GM18909 (cell line): ENCODE results near the gene ZNF558.

Experiments
- ATAC-seq: cut with Tn5 transposase; IDR thresholded peaks from one replicate; pipeline ENCODE4 v1.9.1; 2021; ENCODE audit warnings: mild to moderate bottlenecking; ENCODE audit not compliant: unreplicated experiment, poor library complexity

ZNF558 gene

DNA sequence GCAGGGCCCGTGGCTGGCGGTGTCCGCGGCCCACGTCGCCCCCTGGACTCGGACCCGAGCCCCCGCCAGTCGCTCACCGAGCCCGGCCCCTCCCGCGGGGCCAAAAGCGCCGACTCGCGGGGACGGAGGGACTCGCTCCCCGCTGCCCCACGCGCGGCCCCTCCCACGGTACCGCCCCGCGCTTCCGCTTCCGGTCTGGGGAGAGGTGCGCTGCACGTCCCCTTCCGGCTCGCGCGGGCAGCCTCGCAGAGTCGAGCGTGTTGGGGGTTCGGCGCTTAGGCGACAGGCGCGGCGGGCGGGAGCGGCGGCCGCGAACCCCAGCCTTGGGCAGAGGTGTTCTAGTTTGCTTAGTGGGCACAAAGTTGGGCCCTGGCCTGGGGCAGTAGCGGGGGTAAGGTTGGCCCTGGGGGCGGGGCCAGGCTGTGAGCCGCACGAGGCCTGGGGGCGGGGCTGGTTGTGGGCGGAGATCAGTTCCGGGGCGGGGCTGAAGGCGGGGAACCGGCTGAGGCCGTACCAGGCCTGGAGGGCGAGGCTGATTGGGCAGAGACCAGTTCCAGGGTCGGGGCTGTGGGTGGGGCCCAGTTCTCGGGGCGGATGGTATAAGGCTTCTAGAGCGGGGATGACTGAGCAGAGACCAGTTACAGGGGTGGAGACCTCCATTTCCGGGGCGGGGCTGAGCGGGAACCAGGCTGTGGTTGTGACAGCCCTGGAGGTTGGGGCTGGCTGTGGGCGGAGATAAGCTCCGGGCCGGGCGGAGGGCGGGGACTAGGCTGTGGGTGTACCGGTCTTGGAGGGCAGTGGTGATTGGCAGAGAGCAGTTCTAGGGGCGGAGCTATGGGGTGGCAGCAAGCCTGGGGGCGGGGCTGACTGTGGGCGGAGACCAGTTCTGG lies at the start of gene ZNF558, which contains the start of gene MBD3L1:
TSS of gene ZNF558 (minus strand) at position 173 of the 890 bp plus-strand sequence. CDS start 9,645 bp downstream, outside the sequence.
TSS of gene MBD3L1 (plus strand) at position 246 of the 890 bp plus-strand sequence. CDS start 10,302 bp downstream, outside the sequence.
- ATAC-seq = peak; percentile 83

DNA sequence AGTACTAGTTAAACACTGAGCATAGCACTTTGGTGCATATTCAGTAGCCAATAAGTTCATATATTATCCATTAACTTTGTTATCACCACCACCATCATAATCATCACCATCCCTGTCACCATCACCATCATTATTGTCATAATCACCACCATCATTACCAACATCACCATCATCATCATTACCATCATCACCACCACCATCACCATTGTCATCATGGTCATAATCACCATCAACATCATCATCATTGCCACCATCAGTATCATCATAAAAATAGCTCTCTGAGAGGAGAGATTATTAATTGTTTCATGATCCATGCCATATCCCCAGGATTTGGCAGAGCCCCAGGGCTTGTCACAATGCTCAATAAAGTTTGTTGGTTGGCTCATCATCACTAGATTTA lies 49.4 kb upstream of the ZNF558 start:
- ATAC-seq = no peak

DNA sequence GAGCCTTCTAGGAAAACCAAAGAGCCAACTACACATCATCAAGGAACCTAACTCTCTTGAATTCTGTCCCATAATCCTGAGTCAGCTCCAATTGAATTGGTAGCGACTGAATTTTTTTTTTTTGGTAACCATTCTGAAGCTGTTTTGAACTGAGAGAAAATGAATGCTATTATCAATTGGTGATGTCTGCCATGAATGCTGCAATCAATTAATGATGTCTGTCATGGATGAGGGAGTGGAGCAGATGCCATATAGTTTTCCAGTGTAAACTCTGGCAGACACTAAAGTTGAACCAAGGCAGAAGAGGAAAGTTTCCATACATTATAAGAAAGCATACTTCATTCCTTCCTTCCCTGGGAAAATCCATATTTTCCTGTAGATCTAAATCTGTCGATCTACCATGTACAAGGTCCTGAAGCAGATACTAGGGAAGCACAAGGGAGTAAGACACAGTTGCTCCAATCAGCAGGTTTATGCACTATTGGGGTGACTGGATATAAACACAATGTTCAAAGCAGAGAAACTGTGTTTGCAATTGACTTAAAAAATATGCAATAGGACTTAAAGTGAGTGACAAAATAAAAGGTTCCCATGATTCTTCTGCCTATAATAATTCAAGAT lies 48.9 kb upstream of the ZNF558 start:
- no peak for ATAC-seq

DNA sequence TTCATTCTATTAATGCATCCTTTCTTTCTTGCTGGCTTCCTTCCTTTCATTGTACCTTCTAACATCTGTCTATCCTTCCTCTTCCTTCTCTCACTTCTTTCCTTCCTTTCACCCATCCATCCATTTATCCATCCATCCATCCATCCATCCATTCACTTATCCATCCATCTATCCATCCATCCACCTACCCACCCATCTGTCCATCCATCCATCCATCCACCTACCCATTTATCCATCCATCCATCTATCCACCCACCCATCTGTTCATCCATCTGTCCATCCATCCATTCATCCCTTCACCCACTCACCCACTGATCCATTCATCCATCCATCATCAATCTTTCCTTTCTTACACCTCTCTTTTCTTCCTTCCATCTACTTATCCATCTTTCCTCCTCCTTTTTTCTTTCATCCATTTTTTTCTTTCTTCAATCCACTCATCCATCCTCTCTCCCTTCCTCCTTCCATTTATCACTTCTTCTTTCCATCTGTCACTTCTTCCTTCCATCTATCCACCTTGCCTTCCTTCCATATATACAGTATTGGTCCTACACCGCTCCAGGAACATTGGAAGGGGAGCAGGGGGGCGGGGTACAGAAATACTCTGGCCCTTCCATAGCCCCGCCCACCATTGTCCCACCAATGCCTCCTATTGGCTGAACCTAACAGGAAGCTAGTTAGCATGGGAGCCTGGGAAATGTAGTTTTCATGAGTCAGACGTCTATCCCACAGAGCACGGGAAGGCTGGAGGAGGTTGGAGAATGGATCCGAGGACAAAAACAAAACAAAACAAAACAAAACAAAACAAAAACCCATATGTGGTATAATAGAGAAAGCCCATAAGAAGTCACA lies 46.0 kb upstream of the ZNF558 start:
- no peak for ATAC-seq

DNA sequence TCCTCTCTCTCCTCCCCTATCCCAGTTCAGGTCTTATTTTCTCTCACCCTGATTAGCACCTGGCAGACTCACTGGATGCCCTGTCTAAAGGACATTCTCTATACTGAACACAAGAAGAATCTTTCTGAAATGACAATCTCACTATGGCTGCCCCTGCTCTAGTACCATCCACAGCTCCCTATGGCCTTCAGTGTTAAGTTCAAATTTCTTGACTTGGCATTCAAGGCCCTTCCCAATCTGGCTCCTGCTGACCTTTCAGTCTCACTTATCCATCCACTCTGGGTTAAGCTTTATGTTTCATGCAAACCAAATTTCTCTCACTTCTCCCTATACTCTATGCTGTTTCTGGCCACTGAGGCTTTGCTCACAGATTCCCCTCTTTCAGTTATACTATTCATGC lies 34.2 kb upstream of the ZNF558 start:
- ATAC-seq = no peak

DNA sequence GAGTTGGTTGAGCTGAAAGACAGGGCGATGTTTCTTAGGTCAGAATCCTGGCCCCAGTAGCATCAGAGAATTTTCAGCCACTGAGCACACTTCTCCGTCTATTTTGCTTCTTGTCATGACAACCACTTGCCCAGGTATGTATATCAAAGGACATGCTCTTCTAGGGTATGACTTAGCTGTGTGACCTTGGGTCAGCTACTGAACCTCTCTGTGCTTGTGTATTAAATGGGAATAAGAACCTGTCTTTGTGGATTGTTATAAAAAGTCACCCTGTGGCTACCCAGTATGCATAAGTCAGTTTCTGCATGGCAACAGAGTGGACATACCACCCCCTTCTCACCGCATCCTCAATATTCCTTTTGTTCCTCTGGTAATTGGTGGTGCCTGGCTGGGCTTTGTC lies 26.2 kb upstream of the ZNF558 start:
- no peak for ATAC-seq

DNA sequence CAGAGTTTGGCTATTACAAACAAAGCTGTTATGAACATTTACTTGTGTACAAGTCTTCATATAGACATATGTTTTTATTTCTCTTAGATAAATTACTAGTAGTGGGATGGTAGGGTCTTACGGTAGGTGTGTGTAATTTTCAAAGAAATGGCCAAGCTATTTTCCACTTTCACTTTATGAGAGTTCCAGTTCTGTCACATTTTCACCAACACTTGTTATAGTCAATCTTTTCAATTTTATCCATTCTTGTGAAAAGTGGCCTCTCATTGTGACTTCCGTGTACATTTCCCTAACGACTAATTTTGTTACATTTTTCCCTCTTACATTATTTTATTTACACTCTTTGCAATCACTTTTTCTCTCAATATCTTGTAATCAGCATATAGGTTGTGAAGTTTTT lies 18.4 kb upstream of the ZNF558 start:
- ATAC-seq = no peak

DNA sequence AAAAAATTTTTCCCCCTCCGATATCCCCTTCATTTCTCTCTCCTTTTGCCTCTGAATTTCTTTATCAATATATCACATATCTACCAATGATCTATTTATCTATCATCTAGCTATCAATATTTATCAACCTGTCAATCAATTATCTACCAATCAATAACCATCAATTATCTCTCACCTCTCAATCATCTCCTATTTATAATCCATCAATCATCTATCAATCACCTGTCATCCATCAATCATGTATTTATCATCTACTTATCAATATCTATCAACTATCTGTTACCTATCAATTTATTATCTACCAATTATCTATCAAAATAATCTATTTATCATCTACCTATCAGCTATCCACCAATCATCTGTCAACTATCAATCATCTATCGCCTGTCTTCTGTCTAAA lies 17.1 kb upstream of the ZNF558 start:
- ATAC-seq = no peak

DNA sequence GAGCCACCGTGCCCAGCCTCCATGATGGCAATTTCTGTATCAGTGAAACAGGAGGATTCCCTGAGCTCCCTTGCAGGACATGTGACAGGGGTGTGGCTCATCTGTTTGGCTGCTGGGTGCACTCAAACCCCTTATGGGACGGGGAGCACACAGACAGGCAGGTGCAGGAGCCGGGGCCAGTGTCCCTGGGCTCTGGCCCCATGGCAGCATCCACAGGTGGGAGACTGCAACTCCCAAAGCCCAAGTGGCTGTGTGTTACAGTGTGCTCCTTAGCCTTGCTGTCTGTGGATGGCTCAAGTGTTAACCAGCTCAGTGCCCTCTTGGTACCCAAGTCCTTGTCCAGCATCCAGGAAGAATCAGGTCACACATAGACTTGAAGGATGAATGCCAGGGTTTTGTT lies 14.7 kb upstream of the ZNF558 start:
- ATAC-seq = no peak

DNA sequence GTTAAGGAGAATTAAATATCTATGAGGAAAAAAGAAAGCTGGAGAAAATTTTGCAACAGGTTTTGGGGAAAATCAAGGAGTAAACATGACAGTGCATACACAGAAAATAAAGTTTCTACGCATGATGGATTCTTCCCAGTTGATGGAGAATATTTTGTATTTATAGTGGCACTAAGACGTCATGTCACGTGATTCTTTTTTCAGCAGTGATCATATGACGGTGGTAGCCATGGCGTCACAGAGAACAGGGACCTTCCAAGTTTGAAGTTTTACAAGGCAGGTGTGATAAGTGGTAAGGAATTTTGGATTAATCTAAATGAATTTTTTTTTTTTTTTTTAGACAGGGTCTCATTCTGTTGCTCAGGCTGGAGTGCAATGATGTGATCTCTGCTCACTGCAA lies 8.6 kb upstream of the ZNF558 start:
- ATAC-seq = no peak

DNA sequence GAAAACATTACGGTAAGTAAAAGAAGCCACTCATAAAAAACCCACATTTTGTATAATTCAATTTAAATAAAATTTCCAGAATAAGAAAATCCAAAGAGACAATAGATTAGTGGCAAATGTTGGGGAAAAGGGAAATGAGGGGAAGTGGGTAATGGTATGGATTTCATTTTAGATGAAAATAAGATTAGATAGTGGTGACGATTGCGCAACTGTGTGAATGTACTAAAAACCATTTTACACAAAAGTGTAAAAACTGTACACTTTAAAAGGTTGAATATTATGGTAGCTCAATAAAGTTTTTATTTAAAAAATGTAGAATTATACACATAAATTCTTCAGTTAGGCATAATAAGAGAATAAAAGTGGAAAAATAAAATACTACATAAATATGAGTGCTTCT lies 3.8 kb upstream of the ZNF558 start:
- no peak for ATAC-seq

DNA sequence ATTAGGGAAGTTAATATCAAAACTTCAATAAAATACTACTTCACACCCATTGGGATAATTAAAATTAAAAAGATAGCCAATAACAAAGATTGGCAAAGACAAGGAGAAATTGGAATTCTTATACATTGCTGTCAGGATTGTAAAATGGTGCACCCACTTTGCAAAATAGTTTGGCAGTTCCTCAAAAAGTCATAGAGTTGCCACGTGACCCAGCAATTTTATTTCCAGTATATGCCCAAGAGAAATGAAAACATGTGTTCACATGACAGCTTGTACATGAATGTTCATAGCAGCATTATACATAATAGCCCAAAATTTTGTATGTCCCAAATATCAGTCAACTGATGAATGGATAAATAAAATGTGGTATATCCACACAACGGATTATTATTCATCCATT lies 3.3 kb upstream of the ZNF558 start:
- no peak for ATAC-seq

DNA sequence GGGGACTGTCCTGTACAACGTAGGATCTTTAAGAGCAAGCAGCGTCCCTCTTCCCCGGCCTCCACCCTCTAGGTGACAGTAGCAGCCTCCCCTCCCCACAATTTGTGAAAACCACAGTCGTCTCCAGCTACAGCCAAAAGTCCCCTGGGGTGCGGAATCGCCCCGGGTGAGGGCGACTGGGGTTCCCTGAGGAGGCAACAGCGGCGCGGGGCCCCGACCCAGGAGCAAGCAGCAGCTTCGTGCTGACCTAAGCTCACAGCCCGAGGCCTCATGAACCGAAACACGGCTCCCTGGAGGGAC lies 322 bp downstream of the ZNF558 start:
- ATAC-seq = no peak

DNA sequence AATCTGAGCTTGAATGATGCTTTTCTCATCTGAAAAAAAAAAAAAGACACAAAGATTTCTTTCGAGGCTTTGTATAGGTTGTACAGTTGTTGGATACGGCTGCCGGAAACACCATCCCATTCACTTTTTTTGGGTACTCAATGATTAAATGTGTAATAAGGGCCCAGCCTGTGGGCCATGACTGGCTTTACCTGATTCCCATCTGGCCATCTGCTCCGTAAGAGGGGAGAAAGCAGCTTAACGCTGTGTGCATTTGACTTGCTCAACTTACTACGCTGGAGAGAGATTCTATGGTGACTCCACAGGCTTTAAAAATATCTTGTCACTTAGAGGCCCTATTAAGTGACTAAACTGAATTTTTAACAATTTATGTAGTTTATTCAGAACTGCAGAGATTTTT lies 731 bp downstream of the ZNF558 start:
- ATAC-seq = no peak

DNA sequence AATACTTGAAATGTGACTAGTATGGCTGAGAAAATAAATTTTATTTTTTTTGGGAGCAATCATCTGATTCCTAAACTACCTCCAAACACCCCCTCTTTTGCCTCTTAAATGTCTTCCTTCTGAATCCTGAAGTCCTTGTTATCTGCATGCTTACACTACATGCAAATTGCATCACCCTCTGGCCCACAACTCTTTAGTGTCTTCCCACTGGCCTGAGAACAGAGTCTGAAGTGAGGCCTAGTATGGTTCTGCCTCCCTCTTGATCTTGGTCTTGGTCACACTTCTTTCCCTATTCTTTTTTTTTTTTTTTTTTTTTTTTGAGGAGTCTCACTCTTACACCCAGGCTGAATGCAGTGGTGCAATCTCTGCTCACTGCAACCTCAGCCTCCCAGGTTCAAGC lies 4.8 kb downstream of the ZNF558 start:
- no peak for ATAC-seq

DNA sequence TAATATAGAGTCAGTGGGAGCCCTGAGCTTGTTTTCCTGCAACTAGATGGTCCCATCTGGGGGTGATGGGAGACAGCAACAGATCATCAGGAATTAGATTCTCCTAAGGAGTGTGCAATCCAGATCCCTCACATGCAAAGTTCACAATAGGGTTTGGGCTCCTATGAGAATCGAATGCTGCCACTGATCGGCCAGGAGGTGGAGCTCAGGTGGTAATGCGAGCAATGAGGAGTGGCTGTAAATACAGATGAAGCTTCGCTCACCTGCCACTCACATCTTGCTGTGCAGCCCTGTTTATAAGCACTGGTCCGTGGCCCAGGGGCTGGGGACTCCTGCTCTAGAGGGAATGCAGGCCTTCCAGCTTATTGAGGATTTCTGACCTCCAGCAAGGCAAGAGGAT lies 5.7 kb downstream of the ZNF558 start:
- ATAC-seq = no peak

DNA sequence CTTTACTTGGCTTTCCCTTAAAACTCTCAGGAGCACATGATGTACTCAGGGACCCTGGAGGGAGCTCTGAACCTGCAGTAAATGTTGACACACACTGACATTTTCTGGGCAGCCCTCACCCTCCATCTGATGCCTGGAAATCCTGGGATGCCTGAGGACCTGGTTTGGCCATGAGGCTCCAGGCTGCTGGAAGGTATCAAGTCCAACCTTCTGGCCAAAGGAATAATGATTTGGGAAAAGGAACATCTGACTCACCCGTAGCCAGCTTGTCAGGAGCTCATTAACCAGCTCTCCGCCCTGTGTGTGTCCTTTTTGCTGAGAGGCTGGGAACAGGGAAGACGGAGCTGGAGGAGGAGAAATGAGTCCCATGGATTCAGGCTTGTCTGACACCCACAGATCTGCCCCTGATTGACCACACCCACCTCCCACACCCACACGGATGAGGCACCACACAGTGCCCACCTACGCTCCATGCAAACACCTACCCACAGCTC lies 10.3 kb downstream of the ZNF558 start:
- no peak for ATAC-seq

DNA sequence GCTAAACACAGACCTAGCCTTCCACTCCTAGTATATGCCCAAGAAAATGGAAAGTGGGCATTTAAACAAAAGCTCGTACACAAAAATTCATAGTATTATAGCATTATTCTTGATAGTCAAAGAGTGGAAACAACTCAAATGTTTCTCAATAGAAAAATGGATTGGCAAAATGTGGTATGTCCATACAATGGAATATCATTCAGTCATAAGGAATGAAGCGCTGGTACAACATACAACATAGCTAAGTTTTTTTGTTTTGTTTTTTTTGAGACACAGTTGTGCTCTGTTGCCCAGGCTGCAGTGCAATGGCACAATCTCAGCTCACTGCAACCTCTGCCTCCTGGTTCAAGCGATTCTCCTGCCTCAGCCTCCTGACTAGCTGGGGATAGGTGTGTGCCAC lies 11.9 kb downstream of the ZNF558 start:
- ATAC-seq = no peak

DNA sequence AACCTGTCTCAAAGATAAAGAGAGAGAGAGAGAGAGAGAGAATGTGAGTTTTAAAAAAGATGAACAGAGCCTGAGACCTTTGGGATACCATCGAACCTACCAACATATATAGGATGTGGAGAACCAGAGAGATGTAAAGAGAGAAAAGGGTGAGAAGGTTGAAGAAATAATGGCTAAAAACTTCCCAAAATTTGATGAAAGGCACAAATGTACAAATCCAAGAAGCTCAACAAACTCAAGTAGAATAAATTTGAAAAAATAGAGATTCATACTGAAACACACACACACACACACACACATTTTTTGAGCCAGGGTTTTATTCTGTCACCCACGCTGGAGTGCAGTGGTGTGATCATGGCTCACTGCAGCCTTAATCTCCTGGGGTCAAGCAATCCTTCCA lies 16.3 kb downstream of the ZNF558 start:
- no peak for ATAC-seq

DNA sequence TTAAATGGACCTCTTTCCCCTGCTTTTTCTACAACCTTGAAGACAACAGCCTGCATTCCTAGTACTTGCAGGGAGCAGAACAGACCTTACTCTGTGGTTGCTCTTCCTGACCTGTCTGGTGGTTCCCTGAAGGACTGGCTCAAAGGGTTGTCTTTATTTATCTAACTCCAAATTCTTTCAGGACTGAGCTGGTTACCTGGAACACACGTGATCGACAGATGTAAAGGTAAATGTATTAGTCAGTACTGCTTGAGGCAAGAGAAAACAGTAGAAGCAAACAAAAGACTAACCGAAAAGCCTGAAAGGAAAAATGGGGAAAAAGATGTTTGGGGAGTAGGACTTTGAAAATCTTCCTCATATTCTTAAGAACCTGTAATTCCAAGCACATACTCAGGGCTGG lies 17.9 kb downstream of the ZNF558 start:
- no peak for ATAC-seq
